Panc1 (cell line): ENCODE data around the gene HAX1. TPM values are rescaled to one million over a fixed set of nuclear protein-coding genes. Genes with fewer than 3 reads are reported as not detected.

Experiments used
- ATAC-seq: fragments of 200-7000 bp; cut with Tn5 transposase; 2 replicates; pipeline ENCODE4 v1.9.1; 2020; ENCODE audit warnings: mild to moderate bottlenecking, moderate library complexity
- BruUV-seq: library from RNA; stranded (reverse); fragments of 400-500 nt; replicated peaks from 2 replicates; lab custom pipeline; 2021; lab: Mats Ljungman, UMichigan
- CTCF ChIA-PET: fragments of 300-600 bp; sonication (Branson Sonifier 250); formaldehyde crosslinking; loops from one replicate; lab custom pipeline; 2022; ENCODE audit warnings: antibody characterized with exemption; lab: Charles Lee
- POLR2A ChIA-PET: fragments of 300-600 bp; sonication (Branson Sonifier 250); formaldehyde crosslinking; loops from one replicate; lab custom pipeline; 2022; ENCODE audit warnings: antibody characterized with exemption; lab: Charles Lee
- DNase-seq: peaks from one replicate; pipeline ENCODE4 v3.0.0-alpha.2; 2010; ENCODE audit warnings: low read depth, low spot score
- H3K27ac ChIP-seq: 2 replicates; pipeline ENCODE4 v1.5.1; 2011; ENCODE audit warnings: mild to moderate bottlenecking, low read length, inconsistent platforms
- H3K27me3 ChIP-seq: fragments of 200-500 bp; sonication (Bioruptor generic); 2 replicates; pipeline ENCODE4 v1.6.0; 2014; ENCODE audit warnings: low read length, inconsistent platforms; ENCODE audit not compliant: control insufficient read depth, insufficient read depth
- H3K36me3 ChIP-seq: fragments of 200-500 bp; sonication (Bioruptor generic); 2 replicates; pipeline ENCODE4 v1.5.1; 2014; ENCODE audit warnings: inconsistent platforms, mild to moderate bottlenecking, low read length, moderate library complexity; ENCODE audit not compliant: control insufficient read depth, insufficient read depth
- H3K4me1 ChIP-seq: 2 replicates; pipeline ENCODE4 v1.5.1; 2011; ENCODE audit warnings: inconsistent platforms, mild to moderate bottlenecking, low read length, moderate library complexity; ENCODE audit not compliant: control insufficient read depth, insufficient read depth
- H3K4me3 ChIP-seq, 2 experiments: 2 replicates each; pipeline ENCODE4 v1.5.1; 2011 to 2012; ENCODE audit warnings: low read depth in 2 of 2, low read length in 2 of 2, mild to moderate bottlenecking in 2 of 2, inconsistent platforms in 1 of 2, moderate library complexity in 1 of 2
- H3K9me3 ChIP-seq: fragments of 200-500 bp; sonication (Bioruptor generic); 2 replicates; pipeline ENCODE4 v1.5.1; 2014; ENCODE audit warnings: low read depth, mild to moderate bottlenecking, inconsistent platforms, low read length, moderate library complexity; ENCODE audit not compliant: control insufficient read depth, insufficient read depth
- REST ChIP-seq, 2 experiments: IDR thresholded peaks; 2 replicates each; pipeline ENCODE4 v1.6.1; 2011 to 2012; ENCODE audit warnings: low read depth in 2 of 2, control low read depth in 1 of 2, low read length in 1 of 2, mild to moderate bottlenecking in 1 of 2, moderate library complexity in 1 of 2; ENCODE audit not compliant: insufficient read depth in 1 of 2
- SIN3A ChIP-seq: IDR thresholded peaks from 2 replicates; pipeline ENCODE4 v1.6.1; 2012; ENCODE audit warnings: low read depth, mild to moderate bottlenecking, low read length, moderate library complexity, borderline replicate concordance; ENCODE audit not compliant: insufficient read depth
- in situ Hi-C: cut with HindIII; loops from 2 replicates; pipeline ENCODE4 v1.10.0; 2016; ENCODE audit warnings: low sequenced_read_pairs, low pct_unique_long_range_greater_than_20kb
- intact Hi-C: fragments of 100-400 bp; cut with micrococcal nuclease; formaldehyde crosslinking; loops from one replicate; pipeline ENCODE4 v1.10.0; 2022; ENCODE audit not compliant: unreplicated experiment
- total RNA-seq: library from RNA; stranded (reverse); gene quantifications from one replicate; pipeline ENCODE4 v1.2.1, GENCODE V29; 2021; ENCODE audit not compliant: unreplicated experiment
- TF ChIP-seq, protein P1 (sequence below): fragments of 450-650 bp; IDR thresholded peaks from 2 replicates; pipeline ENCODE4 v1.5.1; 2017; ENCODE audit warnings: mild to moderate bottlenecking

The HAX1 gene
- total RNA-seq, 1 experiment from 2014 or later: 110 TPM

GRCh38 chr1:154324669-154325582, 52.5 kb downstream of the HAX1 start, which contains the start of gene ATP8B2:
ATP8B2 (plus strand) TSS chr1:154325525; CDS start chr1:154328142, 2,617 bp downstream.
- intact Hi-C loops: no loop called here
- no TSS peak for BruUV-seq
- Histone ChIP-seq H3K27ac (peak within 1 kb of the TSS; percentile 69), H3K4me3 (peak within 1 kb of the TSS; percentile 59 to 83), H3K9me3 (no peaks in the 10 kb centered on the region), H3K27me3 (no peaks in the 10 kb centered on the region), H3K36me3 (no peaks in the 10 kb centered on the region), H3K4me1 (peaks cover 16% of the 10 kb centered on the region)
- in situ Hi-C loops: no loop called here
- ChIA-PET POLR2A (no interaction called here), CTCF (interaction anchor here (0.7 to 2.0 kb wide), 4 partner anchors 11 to 222 kb away, joined by 3 to 20 read pairs (median 6); no protein-coding TSS in a partner anchor)
- TF ChIP-seq SIN3A: no peak
- TF ChIP-seq, protein P1, sequence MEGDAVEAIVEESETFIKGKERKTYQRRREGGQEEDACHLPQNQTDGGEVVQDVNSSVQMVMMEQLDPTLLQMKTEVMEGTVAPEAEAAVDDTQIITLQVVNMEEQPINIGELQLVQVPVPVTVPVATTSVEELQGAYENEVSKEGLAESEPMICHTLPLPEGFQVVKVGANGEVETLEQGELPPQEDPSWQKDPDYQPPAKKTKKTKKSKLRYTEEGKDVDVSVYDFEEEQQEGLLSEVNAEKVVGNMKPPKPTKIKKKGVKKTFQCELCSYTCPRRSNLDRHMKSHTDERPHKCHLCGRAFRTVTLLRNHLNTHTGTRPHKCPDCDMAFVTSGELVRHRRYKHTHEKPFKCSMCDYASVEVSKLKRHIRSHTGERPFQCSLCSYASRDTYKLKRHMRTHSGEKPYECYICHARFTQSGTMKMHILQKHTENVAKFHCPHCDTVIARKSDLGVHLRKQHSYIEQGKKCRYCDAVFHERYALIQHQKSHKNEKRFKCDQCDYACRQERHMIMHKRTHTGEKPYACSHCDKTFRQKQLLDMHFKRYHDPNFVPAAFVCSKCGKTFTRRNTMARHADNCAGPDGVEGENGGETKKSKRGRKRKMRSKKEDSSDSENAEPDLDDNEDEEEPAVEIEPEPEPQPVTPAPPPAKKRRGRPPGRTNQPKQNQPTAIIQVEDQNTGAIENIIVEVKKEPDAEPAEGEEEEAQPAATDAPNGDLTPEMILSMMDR: peak; percentile 98
- no peak for TF ChIP-seq REST (IDR thresholded peaks at IDR 0.05; ENCODE audit: insufficient read depth in 1 of 2, low read depth in 2 of 2, low read length in 1 of 2)
- peak; percentile 81 for ATAC-seq
- DNase-seq: peak; percentile 69

Other genes with a start within 250 kb of the HAX1 start
- 0.05 TPM for gene NUP210L, start 117.6 kb upstream of the HAX1 start, total RNA-seq
- gene TPM3, start 80.5 kb upstream of the HAX1 start, total RNA-seq: 545 TPM
- gene CFAP141, start 66.3 kb upstream of the HAX1 start, total RNA-seq: not detected
- gene UBAP2L, start 51.7 kb upstream of the HAX1 start, total RNA-seq: 227 TPM
- gene AQP10, start 48.5 kb downstream of the HAX1 start, total RNA-seq: not detected
- 14.7 TPM for gene ATP8B2, start 52.9 kb downstream of the HAX1 start, total RNA-seq
- 12.2 TPM for gene IL6R, start 132.7 kb downstream of the HAX1 start, total RNA-seq
- gene TDRD10, start 229.6 kb downstream of the HAX1 start, total RNA-seq: not detected
- gene SHE, start 229.8 kb downstream of the HAX1 start, total RNA-seq: 0.03 TPM